HepG2 (cell line): Measurements from ENCODE around the gene PDZD4. TPM values are rescaled to one million over a fixed set of nuclear protein-coding genes. Genes with fewer than 3 reads are reported as not detected.

Experiments used
- GATAD1 ChIP-seq: IDR thresholded peaks from 2 replicates; pipeline ENCODE4 v1.6.1; 2016; ENCODE audit warnings: missing genetic modification reagents, missing compliant biosample characterization
- HNF4G ChIP-seq, 2 experiments: sonication (generic) in 1 of 2; formaldehyde crosslinking in 1 of 2; IDR thresholded peaks; 2 replicates each; pipeline versions ENCODE4 v1.4.0 to v1.6.1; 2011 to 2020; ENCODE audit warnings: borderline replicate concordance in 2 of 2, low read depth in 2 of 2, mild to moderate bottlenecking in 2 of 2, low read length in 1 of 2, missing genetic modification reagents in 1 of 2, moderate library complexity in 1 of 2
- KDM5B ChIP-seq: sonication (generic); formaldehyde crosslinking; IDR thresholded peaks from 2 replicates; pipeline ENCODE4 v1.4.0; 2020; ENCODE audit warnings: missing genetic modification reagents, mild to moderate bottlenecking, borderline replicate concordance
- KMT2B ChIP-seq: IDR thresholded peaks from 2 replicates; pipeline ENCODE4 v1.6.1; 2016; ENCODE audit warnings: missing genetic modification reagents, missing compliant biosample characterization
- MAZ ChIP-seq, 2 experiments: sonication (generic) in 1 of 2; formaldehyde crosslinking in 1 of 2; IDR thresholded peaks; 2 replicates each; pipeline versions ENCODE4 v1.5.0 to v1.6.1; 2012 to 2020; ENCODE audit warnings: low read depth in 2 of 2, mild to moderate bottlenecking in 2 of 2, borderline replicate concordance in 1 of 2, improper control_type of control experiment in 1 of 2, low read length in 1 of 2, missing genetic modification reagents in 1 of 2, moderate library complexity in 1 of 2
- MZF1 ChIP-seq: sonication (generic); formaldehyde crosslinking; IDR thresholded peaks from 2 replicates; pipeline ENCODE4 v1.8.1; 2023; ENCODE audit warnings: mild to moderate bottlenecking, missing genetic modification reagents, borderline replicate concordance
- PAXIP1 ChIP-seq: sonication (generic); formaldehyde crosslinking; conservative IDR thresholded peaks from 2 replicates; pipeline ENCODE4 v1.4.0; 2020; ENCODE audit warnings: mild to moderate bottlenecking, missing genetic modification reagents, moderate library complexity
- SMARCC2 ChIP-seq: fragments of 450-650 bp; IDR thresholded peaks from 2 replicates; pipeline ENCODE4 v1.6.1; 2017; ENCODE audit warnings: antibody characterized with exemption, mild to moderate bottlenecking
- SRSF9 ChIP-seq: fragments of 200-400 bp; formaldehyde crosslinking; IDR thresholded peaks from 2 replicates; pipeline ENCODE4 v1.6.1; 2018; ENCODE audit warnings: borderline replicate concordance, mild to moderate bottlenecking, low read depth, low read length; ENCODE audit not compliant: insufficient read depth, poor library complexity, severe bottlenecking
- TBP ChIP-seq: sonication (generic); formaldehyde crosslinking; IDR thresholded peaks from 2 replicates; pipeline ENCODE4 v1.5.0; 2020; ENCODE audit warnings: missing genetic modification reagents
- ZNF12 ChIP-seq: sonication (generic); formaldehyde crosslinking; IDR thresholded peaks from 2 replicates; pipeline ENCODE4 v1.5.0; 2020; ENCODE audit warnings: missing genetic modification reagents
- ZNF362 ChIP-seq: sonication (generic); formaldehyde crosslinking; IDR thresholded peaks from 2 replicates; pipeline ENCODE4 v1.4.0; 2020; ENCODE audit warnings: missing genetic modification reagents, mild to moderate bottlenecking, borderline replicate concordance
- ZNF564 ChIP-seq: sonication (generic); formaldehyde crosslinking; IDR thresholded peaks from 2 replicates; pipeline ENCODE4 v1.8.1; 2023; ENCODE audit warnings: mild to moderate bottlenecking, missing genetic modification reagents
- ZNF615 ChIP-seq: sonication (generic); formaldehyde crosslinking; IDR thresholded peaks from 2 replicates; pipeline ENCODE4 v1.5.0; 2020; ENCODE audit warnings: mild to moderate bottlenecking, missing genetic modification reagents, borderline replicate concordance
- polyA plus RNA-seq, 8 experiments: library from polyadenylated mRNA; depleted of rRNA in 3 of 8; stranded (reverse) in 7 of 8; unstranded in 1 of 8; fragments of >200 nt; fragmentation: Illumina TruSeq in 4 of 8; extraction: Trizol in 4 of 8; gene quantifications; 2 replicates each; pipeline versions ENCODE4 v1.2.1 to v1.2.3, GENCODE V29; 2011 to 2016; ENCODE audit warnings: low read depth in 4 of 8, missing spikeins in 1 of 8, mixed read lengths in 1 of 8; ENCODE audit not compliant: insufficient read depth in 1 of 8
- total RNA-seq, 5 experiments: library from RNA; depleted of rRNA; stranded (reverse); fragments of >200 nt; fragmentation: Illumina TruSeq; extraction: Trizol; gene quantifications; 2 replicates each; pipeline ENCODE4 v1.2.3, GENCODE V29; 2016; ENCODE audit warnings: low read depth in 1 of 5
- TF ChIP-seq, protein P1 (sequence below): sonication (generic); formaldehyde crosslinking; IDR thresholded peaks from 2 replicates; pipeline ENCODE4 v1.4.0; 2020; ENCODE audit warnings: missing genetic modification reagents
- TF ChIP-seq, protein P2 (sequence below): sonication (generic); formaldehyde crosslinking; IDR thresholded peaks from 2 replicates; pipeline ENCODE4 v1.4.0; 2020; ENCODE audit warnings: mild to moderate bottlenecking, missing genetic modification reagents
- TF ChIP-seq, protein P3 (sequence below): sonication (generic); formaldehyde crosslinking; IDR thresholded peaks from 2 replicates; pipeline ENCODE4 v1.9.0; 2021; ENCODE audit warnings: missing genetic modification reagents, mild to moderate bottlenecking, borderline replicate concordance

Gene PDZD4
- total and polyA plus RNA-seq, 2 of the 13 experiments (the other 11 are each of a cell fraction or from before 2014, with no cell fraction given) = not detected

DNA sequence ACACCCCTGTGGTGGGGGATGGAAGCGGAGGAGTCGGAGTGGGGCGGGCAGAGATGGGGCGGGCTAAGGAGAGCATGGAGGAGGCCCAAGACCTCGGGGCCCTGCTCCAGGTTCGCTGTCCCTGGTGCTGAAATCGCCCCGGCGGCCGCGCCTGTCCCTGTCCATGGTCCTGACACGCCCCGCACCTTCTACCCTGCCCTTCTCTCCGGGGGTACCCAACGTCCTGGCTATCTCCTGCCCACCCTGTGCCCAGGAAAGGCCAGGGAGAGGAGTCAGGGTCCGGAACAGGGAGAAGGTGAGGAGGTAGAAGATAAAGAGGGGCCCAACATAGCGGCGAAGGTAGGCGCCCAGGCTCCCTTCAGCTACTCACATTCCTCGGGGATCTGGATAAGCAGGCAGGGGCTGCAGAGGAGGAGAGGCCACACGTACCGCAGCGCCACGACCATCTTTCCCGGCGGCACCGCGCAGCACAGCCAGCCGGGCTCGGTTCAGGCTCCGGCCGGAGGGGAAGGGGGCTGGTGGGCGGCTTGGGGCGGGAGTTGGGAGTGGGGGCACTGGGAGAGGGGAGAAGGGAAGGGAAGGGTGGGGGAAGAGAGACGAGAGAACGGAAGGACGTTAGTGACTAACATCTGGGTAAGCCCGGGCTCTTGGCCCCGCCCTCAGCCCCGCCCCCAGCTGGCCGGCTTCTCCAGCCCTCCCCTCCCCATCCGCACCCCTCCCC, 45.2 kb upstream of the PDZD4 start (continued):
- TF ChIP-seq, protein P1, sequence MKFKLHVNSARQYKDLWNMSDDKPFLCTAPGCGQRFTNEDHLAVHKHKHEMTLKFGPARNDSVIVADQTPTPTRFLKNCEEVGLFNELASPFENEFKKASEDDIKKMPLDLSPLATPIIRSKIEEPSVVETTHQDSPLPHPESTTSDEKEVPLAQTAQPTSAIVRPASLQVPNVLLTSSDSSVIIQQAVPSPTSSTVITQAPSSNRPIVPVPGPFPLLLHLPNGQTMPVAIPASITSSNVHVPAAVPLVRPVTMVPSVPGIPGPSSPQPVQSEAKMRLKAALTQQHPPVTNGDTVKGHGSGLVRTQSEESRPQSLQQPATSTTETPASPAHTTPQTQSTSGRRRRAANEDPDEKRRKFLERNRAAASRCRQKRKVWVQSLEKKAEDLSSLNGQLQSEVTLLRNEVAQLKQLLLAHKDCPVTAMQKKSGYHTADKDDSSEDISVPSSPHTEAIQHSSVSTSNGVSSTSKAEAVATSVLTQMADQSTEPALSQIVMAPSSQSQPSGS (CRISPR knock-in tag) = peak; percentile 99
- TF ChIP-seq TBP (CRISPR knock-in tag) (no peak), ZNF564 (peak; percentile 99), ZNF615 (CRISPR knock-in tag) (peak; percentile 100), MAZ (IDR thresholded peaks at IDR 0.05; ENCODE audit: borderline replicate concordance, low read depth, low read length) (no peak), MAZ (CRISPR knock-in tag; IDR thresholded peaks at IDR 0.05; ENCODE audit: low read depth) (peak; percentile 100), MZF1 (peak; percentile 99), KMT2B (CRISPR knock-in tag) (peak; percentile 98), KDM5B (peak; percentile 100), SMARCC2 (no peak), GATAD1 (CRISPR knock-in tag) (peak; percentile 88), PAXIP1 (peak; percentile 64), SRSF9 (no peak), ZNF12 (CRISPR knock-in tag) (peak; percentile 98), ZNF362 (peak; percentile 64; the same call in 1 of the 2 replicates), HNF4G (IDR thresholded peaks at IDR 0.05; ENCODE audit: borderline replicate concordance, low read depth, low read length) (no peak), HNF4G (CRISPR knock-in tag; IDR thresholded peaks at IDR 0.05; ENCODE audit: borderline replicate concordance, low read depth) (peak; percentile 92)
- TF ChIP-seq, protein P2, sequence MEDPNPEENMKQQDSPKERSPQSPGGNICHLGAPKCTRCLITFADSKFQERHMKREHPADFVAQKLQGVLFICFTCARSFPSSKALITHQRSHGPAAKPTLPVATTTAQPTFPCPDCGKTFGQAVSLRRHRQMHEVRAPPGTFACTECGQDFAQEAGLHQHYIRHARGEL = no peak
- TF ChIP-seq, protein P3, sequence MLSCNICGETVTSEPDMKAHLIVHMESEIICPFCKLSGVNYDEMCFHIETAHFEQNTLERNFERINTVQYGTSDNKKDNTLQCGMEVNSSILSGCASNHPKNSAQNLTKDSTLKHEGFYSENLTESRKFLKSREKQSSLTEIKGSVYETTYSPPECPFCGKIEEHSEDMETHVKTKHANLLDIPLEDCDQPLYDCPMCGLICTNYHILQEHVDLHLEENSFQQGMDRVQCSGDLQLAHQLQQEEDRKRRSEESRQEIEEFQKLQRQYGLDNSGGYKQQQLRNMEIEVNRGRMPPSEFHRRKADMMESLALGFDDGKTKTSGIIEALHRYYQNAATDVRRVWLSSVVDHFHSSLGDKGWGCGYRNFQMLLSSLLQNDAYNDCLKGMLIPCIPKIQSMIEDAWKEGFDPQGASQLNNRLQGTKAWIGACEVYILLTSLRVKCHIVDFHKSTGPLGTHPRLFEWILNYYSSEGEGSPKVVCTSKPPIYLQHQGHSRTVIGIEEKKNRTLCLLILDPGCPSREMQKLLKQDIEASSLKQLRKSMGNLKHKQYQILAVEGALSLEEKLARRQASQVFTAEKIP (CRISPR knock-in tag) = peak; percentile 90; the same call in 1 of the 2 replicates
